Measurements from ENCODE around the gene SYNJ2.

Gene SYNJ2

GRCh38 chr6:157999168-158000051 is 17.7 kb downstream of the SYNJ2 start:
- DNase-seq: no peak

GRCh38 chr6:158000530-158001307 is 19.1 kb downstream of the SYNJ2 start:
- no peak for DNase-seq

- no peak for DNase-seq
Observed at GRCh38 chr6:158002249-158002950, 20.7 kb downstream of the SYNJ2 start.

GRCh38 chr6:158002951-158003853 is 21.5 kb downstream of the SYNJ2 start:
- peak; percentile 44 for DNase-seq

GRCh38 chr6:158003910-158004700 is 22.4 kb downstream of the SYNJ2 start:
- DNase-seq: no peak

GRCh38 chr6:158004701-158005095 is 23.0 kb downstream of the SYNJ2 start:
- no peak for DNase-seq

GRCh38 chr6:158005626-158006180 is 24.0 kb downstream of the SYNJ2 start:
- DNase-seq: no peak

- no peak for DNase-seq
Observed at GRCh38 chr6:158006331-158006730, 24.7 kb downstream of the SYNJ2 start.

- no peak for DNase-seq
Observed at GRCh38 chr6:158006821-158007570, 25.3 kb downstream of the SYNJ2 start.

GRCh38 chr6:158008864-158009113 is 27.1 kb downstream of the SYNJ2 start:
- no peak for DNase-seq

GRCh38 chr6:158009114-158009891 is 27.6 kb downstream of the SYNJ2 start:
- no peak for DNase-seq

- DNase-seq: no peak
Observed at GRCh38 chr6:158009935-158010585, 28.4 kb downstream of the SYNJ2 start.

GRCh38 chr6:158010591-158011477 is 29.2 kb downstream of the SYNJ2 start:
- DNase-seq: no peak

GRCh38 chr6:158011478-158011920 is 29.8 kb downstream of the SYNJ2 start:
- no peak for DNase-seq

- DNase-seq: no peak
Observed at GRCh38 chr6:158011980-158012566, 30.4 kb downstream of the SYNJ2 start.

GRCh38 chr6:158013904-158014504 is 32.3 kb downstream of the SYNJ2 start:
- no peak for DNase-seq

- no peak for DNase-seq
Observed at GRCh38 chr6:158014505-158015187, 33.0 kb downstream of the SYNJ2 start.
